ENCODE measurements around the gene SYK.

DNA sequence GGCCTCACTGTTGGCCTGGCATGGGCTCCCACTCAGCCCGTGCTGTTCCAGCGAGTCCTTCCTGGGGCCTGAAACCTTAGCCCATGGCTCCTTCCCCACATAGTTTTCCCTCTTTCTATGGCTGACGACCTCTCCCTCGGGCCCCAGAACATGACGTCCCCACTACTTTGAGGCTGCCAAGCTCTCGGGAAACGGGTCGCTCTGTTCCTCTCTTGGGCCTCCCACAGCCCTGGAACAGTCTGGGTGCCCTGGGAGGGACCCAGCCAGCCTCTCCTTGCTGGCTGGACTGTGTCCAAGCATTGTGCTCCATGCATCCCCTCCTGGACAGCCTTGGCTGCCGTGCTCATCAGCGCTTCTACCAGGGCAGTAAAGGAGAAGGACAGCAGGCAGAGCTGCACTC is 118.3 kb downstream of the SYK start:
- no peak for TF ChIP-seq CTCF (IDR thresholded peaks at IDR 0.05; ENCODE audit: low read depth, low read length)
- TF ChIP-seq EZH2phosphoT487 (IDR thresholded peaks at IDR 0.05; ENCODE audit: low read depth), result no peak
